Glutamatergic neuron (in vitro differentiated cells): ENCODE measurements around the gene DPF1. TPM values are rescaled to one million over a fixed set of nuclear protein-coding genes. Genes with fewer than 3 reads are reported as not detected.
"Not testable (repeated sequence)": the region's sequence is repeated elsewhere in the genome, so short reads cannot be mapped to it uniquely, and the experiment has no call there.

Experiments used
- DNase-seq: peaks from one replicate; pipeline ENCODE4 v3.0.0; 2022
- H3K27ac Mint-ChIP-seq: one replicate; pipeline ENCODE4 v1.8.0; 2020; ENCODE audit warnings: mild to moderate bottlenecking, mixed read lengths, inconsistent platforms; ENCODE audit not compliant: unreplicated experiment
- H3K27me3 Mint-ChIP-seq: one replicate; pipeline ENCODE4 v1.8.0; 2020; ENCODE audit warnings: mild to moderate bottlenecking, moderate library complexity, mixed read lengths, inconsistent platforms; ENCODE audit not compliant: unreplicated experiment
- H3K36me3 Mint-ChIP-seq: one replicate; pipeline ENCODE4 v1.8.0; 2020; ENCODE audit warnings: mild to moderate bottlenecking, mixed read lengths, inconsistent platforms; ENCODE audit not compliant: unreplicated experiment
- H3K4me1 Mint-ChIP-seq: one replicate; pipeline ENCODE4 v1.8.0; 2020; ENCODE audit warnings: mild to moderate bottlenecking, low read depth, mixed read lengths, inconsistent platforms; ENCODE audit not compliant: unreplicated experiment
- H3K4me3 Mint-ChIP-seq: one replicate; pipeline ENCODE4 v1.8.0; 2020; ENCODE audit warnings: mild to moderate bottlenecking, mixed read lengths, inconsistent platforms; ENCODE audit not compliant: unreplicated experiment
- H3K9me3 Mint-ChIP-seq: one replicate; pipeline ENCODE4 v1.8.0; 2020; ENCODE audit warnings: mild to moderate bottlenecking, moderate library complexity, mixed read lengths, inconsistent platforms; ENCODE audit not compliant: unreplicated experiment
- CTCF ChIP-seq: fragments of 200-600 bp; sonication (generic); IDR thresholded peaks from one replicate; pipeline ENCODE4 v1.5.0; 2021; ENCODE audit not compliant: partially characterized antibody, unreplicated experiment
- total RNA-seq: library from RNA; stranded (reverse); fragmentation: NEBNext Ultra II Directional; extraction: Animal tissue kit (Norgen Biotek cat#: 25700); gene quantifications from one replicate; pipeline ENCODE4 v1.2.1, GENCODE V29; 2021; ENCODE audit not compliant: unreplicated experiment

DPF1 gene
- total RNA-seq, 1 donor from 2014 or later: 33.8 TPM

GRCh38 chr19:38231918-38232317 is 7.9 kb upstream of the DPF1 start:
- no peak for TF ChIP-seq CTCF
- DNase-seq: no peak
- peaks cover 4% of the 10 kb centered on the region for H3K9me3 Mint-ChIP-seq
- no peak overlapping the region for H3K4me3 Mint-ChIP-seq
- no peak overlapping the region for H3K27ac Mint-ChIP-seq
- H3K27me3 Mint-ChIP-seq: peaks cover 6% of the 10 kb centered on the region
- no peaks in the 10 kb centered on the region for H3K36me3 Mint-ChIP-seq
- peaks cover under 1% of the 10 kb centered on the region for H3K4me1 Mint-ChIP-seq

DNA sequence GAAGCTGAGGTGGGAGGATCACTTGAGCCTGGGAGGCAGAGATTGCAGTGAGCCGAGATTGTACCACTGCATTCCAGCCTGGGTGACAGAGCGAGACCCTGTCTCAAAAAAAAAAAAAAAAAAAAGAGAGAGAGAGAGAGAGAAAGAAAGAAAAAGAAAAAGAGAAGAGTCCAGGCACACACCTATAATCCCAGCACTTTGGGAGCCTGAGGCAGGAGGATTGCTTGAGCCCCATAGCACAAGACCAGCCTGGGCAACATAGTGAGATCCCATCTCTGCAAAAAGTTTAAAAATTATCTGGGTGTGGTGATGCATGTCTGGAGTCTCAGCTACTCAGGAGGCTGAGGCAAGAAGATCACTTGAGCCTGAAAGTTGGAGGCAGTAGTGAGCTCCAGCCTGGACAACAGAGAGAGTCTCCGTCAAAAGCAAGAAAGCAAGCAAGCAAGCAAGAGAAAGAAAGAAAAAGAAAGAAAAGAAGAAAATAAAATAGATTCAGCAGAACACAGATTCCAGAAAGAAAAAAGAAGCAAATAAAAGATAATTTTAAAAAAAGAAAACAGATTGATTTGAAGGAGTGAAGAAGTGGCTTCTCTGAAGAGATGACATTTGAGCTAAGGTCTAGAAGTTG is 6.6 kb upstream of the DPF1 start:
- H3K27ac Mint-ChIP-seq, H3K4me1 Mint-ChIP-seq, H3K36me3 Mint-ChIP-seq, H3K27me3 Mint-ChIP-seq, DNase-seq, H3K9me3 Mint-ChIP-seq: not testable (repeated sequence)
- H3K4me3 Mint-ChIP-seq: peak overlapping the region; percentile 85

- H3K36me3 Mint-ChIP-seq: no peaks in the 10 kb centered on the region
- H3K27ac Mint-ChIP-seq: peak overlapping the region; percentile 66
- peak overlapping the region; percentile 85 for H3K4me3 Mint-ChIP-seq
- peaks cover 9% of the 10 kb centered on the region for H3K9me3 Mint-ChIP-seq
- H3K27me3 Mint-ChIP-seq: peaks cover 10% of the 10 kb centered on the region
- H3K4me1 Mint-ChIP-seq: peaks cover 8% of the 10 kb centered on the region
- DNase-seq: peak; percentile 76
- no peak for TF ChIP-seq CTCF
Observed at GRCh38 chr19:38229585-38230073, 5.6 kb upstream of the DPF1 start.

DNA sequence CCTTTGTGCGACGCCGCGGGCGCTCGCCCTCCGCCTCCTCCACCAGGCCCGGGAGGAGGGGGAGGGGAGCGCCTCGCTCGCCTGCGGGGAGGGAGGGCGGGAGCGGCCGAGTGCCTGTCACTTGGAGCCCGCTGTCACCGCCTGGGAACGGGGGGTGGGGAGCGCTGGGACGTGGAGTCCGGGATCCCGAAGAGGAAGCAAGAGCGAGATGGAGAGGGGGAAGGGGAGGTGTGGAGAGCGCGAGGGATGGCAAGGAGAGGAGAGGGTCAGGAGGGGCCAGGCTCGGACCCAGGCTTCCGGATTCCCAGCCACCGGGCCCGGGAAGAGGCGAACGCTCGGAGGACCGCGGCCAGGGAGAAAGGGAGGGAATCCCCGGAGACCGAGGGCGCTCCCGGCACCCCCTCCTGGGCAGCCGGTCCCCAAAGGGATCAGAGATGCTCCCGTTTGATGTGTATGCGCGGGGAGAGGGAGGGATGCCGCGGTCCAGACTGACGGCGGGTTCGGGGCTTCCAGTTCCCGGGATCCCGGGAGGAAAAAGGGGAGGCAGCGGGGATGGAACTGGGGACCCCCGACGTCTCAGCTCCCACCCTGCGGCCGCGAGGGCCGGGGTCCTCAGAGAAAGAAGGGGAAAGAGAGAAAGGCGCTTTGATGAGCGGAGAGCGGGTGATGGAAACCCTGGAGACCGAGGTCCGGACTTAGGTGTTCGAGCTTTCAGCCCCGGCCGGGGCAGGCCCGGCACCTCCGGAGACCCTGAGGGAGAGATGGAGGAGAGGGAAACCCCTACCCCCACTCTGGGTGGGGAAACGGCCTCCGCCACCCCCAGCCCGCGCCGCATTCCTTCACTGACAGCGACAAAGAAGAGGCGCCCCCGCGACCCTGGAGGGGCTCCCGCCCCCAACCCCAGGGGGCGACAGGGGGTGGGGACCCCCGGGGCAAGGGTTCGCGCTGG is 4.7 kb upstream of the DPF1 start:
- Mint-ChIP-seq H3K9me3 (peaks cover 9% of the 10 kb centered on the region), H3K4me3 (peak overlapping the region; percentile 88), H3K36me3 (no peaks in the 10 kb centered on the region), H3K4me1 (peaks cover 11% of the 10 kb centered on the region), H3K27ac (no peak overlapping the region), H3K27me3 (peaks cover 12% of the 10 kb centered on the region)
- peak; percentile 86 for DNase-seq
- no peak for TF ChIP-seq CTCF

DNA sequence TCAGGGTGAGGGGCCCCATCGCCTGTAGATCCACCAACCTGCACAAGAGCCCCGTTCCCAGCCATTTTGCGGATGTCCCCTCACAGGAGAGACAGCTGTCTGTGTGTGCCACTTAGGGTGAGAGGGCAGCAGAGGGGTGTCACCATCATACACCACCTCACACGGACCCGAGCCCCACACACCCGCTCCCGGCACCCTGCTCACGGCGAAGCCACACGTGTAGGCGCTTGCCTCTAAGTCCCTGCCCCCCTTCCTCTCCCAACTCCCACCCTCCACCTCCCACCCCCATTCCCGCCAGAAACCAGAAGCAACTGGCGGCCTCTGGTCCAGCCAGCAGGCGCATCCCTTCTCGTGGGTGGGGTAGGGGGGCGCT is 4.0 kb upstream of the DPF1 start:
- Mint-ChIP-seq H3K9me3 (peaks cover 11% of the 10 kb centered on the region), H3K36me3 (peaks cover 7% of the 10 kb centered on the region), H3K4me1 (peaks cover 16% of the 10 kb centered on the region), H3K4me3 (peak overlapping the region; percentile 71), H3K27me3 (peaks cover 17% of the 10 kb centered on the region), H3K27ac (peak overlapping the region; percentile 8)
- no peak for DNase-seq
- TF ChIP-seq CTCF: no peak
